Body of pancreas (tissue), 4 donors: ENCODE measurements around the gene PTPN9.
"Not testable (repeated sequence)": the region's sequence is repeated elsewhere in the genome, so short reads cannot be mapped to it uniquely, and the experiment has no call there.

Experiments used
- CTCF ChIP-seq, 7 experiments: fragments of 450-650 bp in 4 of 7; fragments of 200-600 bp in 3 of 7; sonication (generic) in 3 of 7; IDR thresholded peaks; one replicate each; pipeline ENCODE4 v1.5.1; 2016 to 2019; ENCODE audit warnings: antibody characterized with exemption in 7 of 7
- POLR2A ChIP-seq, 3 donors: fragments of 450-650 bp; IDR thresholded peaks; one replicate each; pipeline ENCODE4 v1.6.1; 2016; ENCODE audit warnings: antibody characterized with exemption in 3 of 3, mild to moderate bottlenecking in 2 of 3

- TF ChIP-seq CTCF, POLR2A (IDR thresholded peaks at IDR 0.05): not testable (repeated sequence)
Measured at GRCh38 chr15:75443972-75444453, 135.1 kb downstream of the PTPN9 start.
